NOMO-1 treated with DMSO at 0.1 percent for 48 hours (cell line): Measurements from ENCODE around the gene DYNLT5.
"Not testable (repeated sequence)": the region's sequence is repeated elsewhere in the genome, so short reads cannot be mapped to it uniquely, and the experiment has no call there.

Experiments used
- DNase-seq: peaks from one replicate; lab custom pipeline; 2025; ENCODE audit not compliant: unreplicated experiment; lab: John Stamatoyannopoulos, UW

Gene DYNLT5

GRCh38 chr1:66752000-66752592 is at the start of gene DYNLT5:
TSS of gene DYNLT5 (plus strand) at chr1:66752459. CDS start at chr1:66754659, 2,200 bp downstream.
- peak; percentile 52 for DNase-seq

GRCh38 chr1:66704177-66704875 is 47.9 kb upstream of the DYNLT5 start:
- no peak for DNase-seq

- no peak for DNase-seq
Observed at GRCh38 chr1:66705110-66705509, 47.1 kb upstream of the DYNLT5 start.

- DNase-seq, result no peak
Observed at GRCh38 chr1:66711420-66711819, 40.8 kb upstream of the DYNLT5 start.

- no peak for DNase-seq
Observed at GRCh38 chr1:66712839-66713238, 39.4 kb upstream of the DYNLT5 start.

- no peak for DNase-seq
Observed at GRCh38 chr1:66723985-66724384, 28.3 kb upstream of the DYNLT5 start.

- DNase-seq, result peak; percentile 80
Observed at GRCh38 chr1:66725885-66726665, 26.2 kb upstream of the DYNLT5 start.

- DNase-seq, result no peak
Observed at GRCh38 chr1:66728021-66728420, 24.2 kb upstream of the DYNLT5 start.

- DNase-seq, result not testable (repeated sequence)
Observed at GRCh38 chr1:66728716-66729115, 23.5 kb upstream of the DYNLT5 start.

- DNase-seq, result peak; percentile 59
Observed at GRCh38 chr1:66729119-66729518, 23.1 kb upstream of the DYNLT5 start.

- DNase-seq, result no peak
Observed at GRCh38 chr1:66729523-66729922, 22.7 kb upstream of the DYNLT5 start.

GRCh38 chr1:66730462-66730861 is 21.8 kb upstream of the DYNLT5 start:
- DNase-seq, result no peak

GRCh38 chr1:66731170-66731865 is 20.9 kb upstream of the DYNLT5 start:
- no peak for DNase-seq

GRCh38 chr1:66732407-66733166 is 19.7 kb upstream of the DYNLT5 start:
- peak; percentile 96 for DNase-seq

- DNase-seq, result no peak
Observed at GRCh38 chr1:66733348-66734017, 18.8 kb upstream of the DYNLT5 start.

- DNase-seq, result not testable (repeated sequence)
Observed at GRCh38 chr1:66734531-66734930, 17.7 kb upstream of the DYNLT5 start.

- DNase-seq, result no peak
Observed at GRCh38 chr1:66737836-66738235, 14.4 kb upstream of the DYNLT5 start.

- DNase-seq, result peak; percentile 51
Observed at GRCh38 chr1:66739401-66740157, 12.7 kb upstream of the DYNLT5 start.

GRCh38 chr1:66745451-66745850 is 6.8 kb upstream of the DYNLT5 start:
- no peak for DNase-seq
